SIG-M5 treated with dmso at 0.1 percent for 504 hours (cell line): ENCODE results near the gene SNX24.
A peak's percentile ranks its signal among the peaks of the same experiment; 100 is the strongest.

Source experiments
- DNase-seq: peaks from one replicate; lab custom pipeline; 2025; ENCODE audit not compliant: unreplicated experiment; lab: John Stamatoyannopoulos, UW

The SNX24 gene

DNA sequence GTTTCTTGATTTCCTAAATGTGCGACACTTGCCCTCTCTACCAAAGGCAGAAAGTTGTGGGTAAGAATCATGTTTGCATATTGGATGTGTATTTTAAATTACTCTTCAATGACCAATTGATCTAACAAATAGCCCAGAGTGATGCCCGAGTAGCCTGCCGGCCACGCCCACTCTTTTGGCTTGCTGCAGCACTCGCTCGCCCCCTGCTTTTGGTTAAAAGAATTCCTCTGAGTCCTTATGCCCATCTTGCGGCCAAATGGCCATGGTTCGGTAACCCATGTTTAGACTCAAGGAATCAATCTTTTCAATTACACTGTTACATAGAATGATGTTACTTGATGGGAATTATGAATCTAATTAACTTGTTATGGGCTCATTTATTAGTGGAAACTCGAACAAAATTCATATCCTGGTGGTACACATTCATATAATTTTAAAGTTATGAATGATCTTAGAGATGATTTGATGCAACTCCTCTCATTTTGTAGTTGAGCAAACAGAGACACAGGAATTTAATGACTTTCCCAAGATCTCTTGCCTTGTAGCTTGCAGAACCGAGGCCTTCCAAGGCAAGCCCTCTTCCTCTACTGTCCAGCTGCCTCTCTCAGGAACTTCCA lies 154.6 kb downstream of the SNX24 start:
- DNase-seq = peak; percentile 72

DNA sequence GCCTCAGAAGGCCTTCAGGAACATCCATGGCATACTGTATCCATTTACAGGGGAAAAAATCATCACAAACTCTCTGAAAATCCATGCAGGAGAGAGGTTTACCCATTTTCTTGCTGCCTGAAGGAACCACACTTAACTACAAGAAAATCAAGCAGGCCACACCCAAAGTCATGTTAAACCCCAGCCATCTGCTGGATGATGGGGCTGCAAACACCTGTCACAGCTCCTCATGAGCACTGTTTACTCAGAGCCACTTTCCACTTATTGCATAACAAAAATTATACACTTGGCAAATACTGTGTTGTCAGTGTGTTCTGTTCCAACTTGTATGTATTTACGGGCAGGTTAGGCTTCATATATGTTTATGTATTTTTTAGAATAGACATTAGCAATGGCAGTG lies 155.3 kb downstream of the SNX24 start:
- DNase-seq = no peak

DNA sequence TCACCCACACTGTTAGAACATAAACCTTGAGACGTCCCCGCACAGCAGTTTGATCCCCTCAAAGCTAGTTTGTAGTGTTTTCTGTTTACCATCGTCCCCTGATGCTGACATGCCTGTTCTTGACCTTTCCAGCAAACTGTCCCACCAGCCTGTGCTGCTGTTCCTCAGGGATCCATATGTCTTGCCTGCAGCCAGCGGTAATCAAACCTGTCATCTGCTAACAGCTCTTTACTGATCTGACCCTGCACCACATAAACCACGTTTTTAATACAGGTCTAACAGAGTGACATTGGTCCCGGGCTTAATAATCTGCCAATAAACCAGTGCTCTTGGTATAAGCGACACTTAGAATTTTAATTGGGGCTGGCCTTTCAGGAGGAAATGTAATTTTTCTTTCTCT lies 156.4 kb downstream of the SNX24 start:
- no peak for DNase-seq

DNA sequence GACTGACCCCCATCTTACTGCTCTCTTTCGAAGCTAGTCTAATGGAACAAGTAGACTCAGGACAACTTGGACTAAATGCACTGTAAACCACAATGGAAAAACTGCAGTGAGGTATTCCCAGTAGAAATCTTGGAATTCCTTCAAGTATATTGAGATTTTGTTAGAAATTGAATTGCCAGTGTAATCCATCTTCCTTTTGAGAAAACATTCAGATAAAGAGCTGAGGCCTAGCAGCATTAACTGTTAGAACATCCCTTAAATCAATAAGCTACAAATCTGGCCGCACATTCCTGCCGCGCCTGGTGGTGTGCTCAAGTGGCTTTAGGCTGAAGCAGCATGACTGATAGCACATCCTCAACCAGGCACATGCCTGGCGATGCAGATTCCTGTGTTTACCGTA lies 161.8 kb downstream of the SNX24 start:
- DNase-seq = no peak

DNA sequence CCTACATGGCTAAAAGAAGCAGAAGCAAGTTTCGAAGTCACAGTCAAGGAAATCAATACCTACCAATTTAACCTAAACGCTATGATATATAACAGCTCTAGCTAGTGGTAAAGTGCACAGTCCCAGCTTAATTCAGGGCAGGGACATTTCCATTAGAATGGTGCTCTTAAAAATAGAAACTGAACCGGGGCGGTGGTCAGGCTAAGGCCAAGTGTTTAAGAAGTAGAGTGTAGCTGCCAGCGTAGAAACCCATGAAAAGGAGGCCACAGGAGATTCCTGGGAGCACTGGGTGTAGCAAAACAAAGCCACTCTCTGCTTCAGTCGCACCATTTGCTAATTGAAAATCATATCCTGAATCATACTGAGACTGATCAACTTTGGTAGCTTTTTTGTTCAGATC lies 162.3 kb downstream of the SNX24 start:
- no peak for DNase-seq

DNA sequence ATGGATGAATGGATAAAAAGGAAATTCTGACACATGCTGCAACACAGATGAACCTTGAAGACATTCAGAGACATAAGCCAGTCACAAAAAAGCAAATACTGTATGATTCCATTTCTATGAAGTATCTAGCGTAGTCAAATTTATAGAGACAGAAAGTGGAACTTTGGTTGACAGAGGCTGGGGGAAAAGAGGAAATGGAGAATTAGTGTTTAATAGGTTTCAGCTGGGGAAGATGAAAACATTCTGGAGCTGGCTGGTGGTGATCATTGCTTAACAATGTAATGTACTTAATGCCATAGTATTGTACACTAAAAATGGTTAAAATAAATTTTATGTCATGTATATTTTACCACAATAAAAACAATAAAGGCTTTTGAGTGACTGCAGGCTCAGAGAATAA lies 166.9 kb downstream of the SNX24 start:
- DNase-seq = peak; percentile 32

DNA sequence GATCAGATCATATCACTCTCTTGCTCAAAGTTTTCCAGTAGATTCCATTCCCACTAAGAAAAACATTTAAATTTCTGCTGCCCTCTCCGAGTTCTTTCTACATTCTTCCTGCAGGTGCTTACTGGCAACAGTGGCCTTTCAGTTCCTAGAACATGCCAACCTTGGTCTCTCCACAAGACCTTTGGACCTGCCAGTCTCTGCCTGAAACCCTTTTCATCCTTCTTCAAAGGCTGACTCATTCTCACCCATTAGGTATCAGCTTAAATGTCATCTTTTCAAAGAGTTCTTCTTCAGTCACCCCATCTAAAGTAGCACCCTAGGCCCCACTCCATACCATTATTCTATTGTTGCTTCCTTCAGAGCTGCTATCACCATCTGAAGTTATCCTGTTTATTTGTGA lies 169.3 kb downstream of the SNX24 start:
- no peak for DNase-seq

DNA sequence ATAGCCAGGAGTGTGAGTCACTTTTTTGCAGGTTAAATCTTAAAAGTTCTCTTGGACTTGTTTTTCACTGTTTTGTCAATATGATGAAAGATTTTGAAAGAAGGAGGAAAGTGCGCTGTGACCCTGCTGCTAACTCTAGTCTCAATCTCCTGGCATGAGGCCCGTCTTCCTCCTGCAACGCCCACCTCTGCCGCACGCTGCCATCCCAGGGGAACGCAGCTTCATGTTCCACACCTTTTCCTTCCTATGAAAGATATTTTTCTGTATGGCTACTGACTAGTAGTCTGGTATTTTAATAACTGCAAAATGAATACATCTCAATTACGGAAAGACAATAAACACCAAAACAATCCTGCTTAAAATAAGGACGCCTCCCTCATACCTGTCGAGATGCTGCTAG lies 182.8 kb downstream of the SNX24 start:
- no peak for DNase-seq

DNA sequence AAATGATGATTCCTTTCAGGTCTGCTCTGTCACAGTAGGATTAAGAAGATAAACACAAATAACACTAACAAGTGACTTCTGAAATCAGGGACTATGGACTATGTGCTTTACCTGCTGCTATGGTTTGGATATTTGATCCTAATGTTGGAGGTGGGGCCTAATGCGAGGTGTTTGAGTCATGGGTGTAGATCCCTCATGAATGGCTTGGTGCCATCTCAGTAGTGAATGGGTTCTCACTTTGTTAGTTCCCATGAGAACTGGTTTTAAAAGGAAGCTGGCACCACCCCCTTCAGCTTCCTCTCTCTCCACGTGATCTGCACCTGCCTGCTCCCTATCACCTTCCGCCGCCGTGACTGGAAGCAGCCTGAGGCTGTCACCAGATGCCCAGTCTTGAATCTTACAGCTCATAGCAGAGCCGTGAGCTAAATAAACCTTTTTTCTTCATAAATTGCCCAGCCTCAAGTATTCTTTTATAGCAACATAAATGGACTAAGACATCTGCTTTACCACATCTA lies 187.8 kb downstream of the SNX24 start:
- no peak for DNase-seq

DNA sequence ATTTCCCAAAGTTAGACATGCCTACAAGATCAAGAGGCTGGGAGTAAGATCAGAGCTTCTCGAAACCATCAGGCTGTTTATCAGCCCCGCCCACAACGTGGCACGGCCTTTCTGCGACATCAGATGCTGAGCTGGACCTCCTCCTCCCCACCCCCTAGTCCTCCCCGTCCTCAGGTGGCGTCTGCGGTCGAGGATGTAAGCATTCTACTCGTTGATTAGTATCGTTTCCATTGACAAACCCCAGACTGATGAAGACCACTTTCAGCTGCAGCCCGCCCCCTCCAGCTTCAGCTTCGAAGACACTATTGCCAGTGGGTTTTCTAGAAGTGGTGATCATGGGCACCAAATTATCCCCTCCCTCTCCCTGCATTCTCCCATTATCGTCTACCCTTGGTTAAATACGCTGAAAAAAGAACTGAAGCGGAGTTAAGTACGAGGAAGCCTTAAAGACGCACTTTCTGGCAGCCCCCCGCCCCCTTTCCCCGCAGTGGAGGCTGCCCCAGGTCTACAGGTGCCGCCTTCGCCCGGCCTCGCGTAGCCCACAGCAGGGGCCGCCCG lies 190.0 kb downstream of the SNX24 start:
- peak; percentile 7 for DNase-seq

DNA sequence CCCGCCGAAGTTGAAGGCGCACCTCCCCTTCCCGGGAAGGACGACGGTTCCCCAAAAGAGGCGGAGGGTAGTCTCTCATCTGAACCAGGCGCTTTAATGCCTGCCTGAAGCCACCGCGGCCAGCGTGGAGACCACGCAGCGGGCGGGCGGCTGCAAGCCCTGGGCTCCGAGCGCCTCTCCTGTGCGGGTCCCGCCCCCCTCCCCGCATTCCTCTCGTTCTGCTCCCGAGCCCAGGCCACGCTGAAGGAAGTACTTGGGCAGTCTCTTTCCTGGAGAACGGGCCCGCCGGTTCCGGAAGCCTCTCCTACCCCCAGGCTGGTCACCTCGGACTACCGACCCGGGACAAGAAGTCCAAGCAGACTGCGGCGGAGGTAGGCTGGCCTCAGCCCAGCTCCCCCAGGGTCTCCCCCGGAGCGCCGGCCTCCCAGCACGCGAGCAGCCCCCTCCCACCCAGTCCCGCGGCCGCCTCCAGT lies 190.5 kb downstream of the SNX24 start:
- peak; percentile 38 for DNase-seq

DNA sequence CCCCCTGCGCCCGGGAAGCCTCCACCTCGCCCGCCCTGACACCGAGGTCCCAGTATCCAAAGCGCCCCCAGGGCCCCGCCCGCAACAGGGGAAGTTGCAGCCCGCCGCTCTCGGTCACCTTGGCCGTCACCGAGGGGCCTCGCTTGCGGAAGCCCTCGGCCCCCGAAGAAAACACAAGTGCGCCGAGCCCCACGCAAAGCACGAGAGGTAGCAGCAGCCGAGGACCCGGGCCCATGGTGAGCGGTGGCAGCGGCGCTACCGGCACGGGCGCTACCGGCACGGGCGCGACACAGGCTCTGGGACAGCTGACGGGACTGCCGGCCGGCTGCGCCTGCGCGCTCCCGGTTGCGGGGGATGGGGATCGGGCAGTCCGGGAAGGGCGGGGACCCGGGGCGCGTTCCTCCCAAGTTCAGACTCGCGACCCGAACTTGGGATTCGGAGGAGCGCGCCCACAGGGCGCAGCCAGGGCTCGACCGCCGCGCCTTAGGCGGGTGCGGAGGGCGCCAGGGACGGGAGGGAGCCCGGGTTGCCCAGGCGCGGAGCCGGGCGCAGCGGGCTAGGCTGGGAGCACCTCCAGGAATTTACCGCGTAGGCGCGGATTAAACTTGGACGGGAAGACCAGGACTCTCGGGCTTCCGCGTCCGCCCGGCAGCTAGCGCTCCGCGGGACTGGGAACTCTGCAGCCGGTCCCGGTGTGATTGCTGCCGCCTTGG lies 191.1 kb downstream of the SNX24 start, which contains the start of gene PPIC:
TSS of gene PPIC (minus strand) at position 335 of the 713 bp plus-strand sequence. CDS start at position 235, 100 bp downstream.
- DNase-seq = peak; percentile 57

DNA sequence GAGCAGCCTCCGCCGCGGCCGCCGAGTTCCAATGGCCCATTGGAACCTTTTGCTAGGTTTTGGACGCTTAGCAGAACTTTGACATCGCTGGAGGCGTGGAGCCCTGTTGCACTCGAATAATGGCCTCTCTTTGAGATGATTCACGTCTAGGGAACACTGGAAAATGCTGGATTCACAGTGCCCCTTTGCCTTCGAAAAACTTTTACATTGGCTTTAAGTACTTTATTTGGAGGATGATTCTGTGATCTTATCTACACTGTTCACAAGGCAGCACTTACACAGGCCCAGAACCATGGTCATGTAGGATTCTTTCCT lies 191.6 kb downstream of the SNX24 start:
- no peak for DNase-seq

DNA sequence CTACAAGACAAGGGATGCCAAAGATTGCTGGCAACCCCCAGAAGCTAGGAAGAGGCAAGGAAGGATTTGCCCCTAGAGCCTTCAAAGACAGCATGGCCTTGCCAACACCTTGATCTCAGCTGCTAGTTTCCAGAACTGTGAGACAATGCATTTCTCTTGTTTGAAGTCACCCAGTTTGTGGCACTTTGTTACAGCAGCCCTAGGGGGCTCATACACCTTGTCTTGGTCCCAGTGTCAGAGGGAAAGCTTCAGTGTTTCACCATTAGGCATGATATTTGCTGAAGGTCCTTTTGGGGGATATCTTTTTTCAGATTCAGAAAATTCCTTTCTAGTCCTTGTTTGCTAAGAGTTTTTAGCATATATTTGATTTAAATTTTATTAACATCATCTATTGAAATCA lies 194.3 kb downstream of the SNX24 start:
- no peak for DNase-seq

DNA sequence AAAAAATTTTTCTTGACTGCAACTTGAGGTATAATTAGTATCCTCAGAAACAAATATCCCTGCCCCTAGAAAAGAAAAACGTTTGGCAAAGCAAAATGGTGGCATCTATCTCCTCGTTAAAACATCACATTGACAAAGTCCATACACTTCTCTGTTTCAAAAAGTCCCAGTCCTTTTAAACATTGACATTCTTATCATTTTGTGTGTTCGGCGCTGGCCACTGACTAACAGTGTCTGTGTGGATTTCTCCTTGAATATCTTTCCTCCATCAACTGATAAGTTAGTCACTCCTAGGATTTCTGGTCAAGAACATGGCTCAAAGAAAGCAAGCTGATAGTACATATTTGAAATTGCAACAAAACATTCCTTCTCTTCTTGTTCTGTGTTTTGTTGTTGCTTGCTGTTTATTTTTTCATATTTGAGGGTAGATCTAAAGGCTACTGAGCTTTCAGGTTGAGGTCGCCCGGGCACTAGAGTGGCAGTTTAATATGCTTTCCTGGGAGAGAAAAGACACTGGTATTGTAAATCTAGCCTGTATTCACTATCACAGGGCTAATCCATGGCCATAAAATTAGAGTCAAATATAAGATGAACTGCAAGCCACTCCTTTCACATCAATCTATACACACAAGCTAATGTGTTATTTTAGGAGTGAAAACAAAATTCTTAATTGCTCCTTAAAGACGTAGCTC lies 199.7 kb downstream of the SNX24 start:
- DNase-seq = no peak

DNA sequence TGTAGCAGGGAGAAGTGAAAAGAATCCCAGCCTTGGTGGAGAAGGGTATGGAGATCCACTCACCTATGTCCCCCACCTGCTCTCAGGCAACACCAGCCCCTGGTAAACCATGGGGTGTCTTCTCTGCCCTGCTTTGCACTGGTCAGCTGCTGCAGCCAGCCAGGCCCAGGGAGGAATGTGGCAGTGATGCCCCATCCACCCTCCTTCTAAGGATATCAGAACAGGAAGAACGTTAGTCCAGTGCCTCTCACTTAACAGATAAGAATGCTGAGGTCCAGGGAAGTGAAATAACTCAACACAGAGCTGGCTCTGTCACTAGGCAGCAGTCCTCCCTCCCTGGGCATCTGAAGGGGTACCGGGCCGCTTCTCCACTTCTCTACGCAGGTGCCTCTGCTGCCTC lies 200.8 kb downstream of the SNX24 start:
- no peak for DNase-seq

DNA sequence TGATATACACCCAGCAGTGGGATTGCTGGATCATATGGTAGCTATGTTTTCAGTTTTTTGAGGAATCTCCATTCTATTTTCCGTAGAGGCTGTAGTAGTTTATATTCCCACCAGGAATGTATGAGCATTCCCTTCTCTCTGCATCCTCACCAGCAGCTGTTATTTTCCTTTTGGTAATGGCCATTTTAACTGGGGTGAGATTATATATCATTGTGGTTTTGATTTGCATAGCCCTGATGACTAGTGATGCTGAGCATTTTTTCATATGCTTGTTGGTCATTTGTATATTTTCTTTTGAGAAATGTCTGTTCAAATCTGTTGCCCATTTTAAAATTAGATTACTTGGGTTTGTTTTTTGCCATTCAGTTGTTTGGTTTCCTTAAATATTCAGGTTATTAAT lies 202.3 kb downstream of the SNX24 start:
- no peak for DNase-seq

DNA sequence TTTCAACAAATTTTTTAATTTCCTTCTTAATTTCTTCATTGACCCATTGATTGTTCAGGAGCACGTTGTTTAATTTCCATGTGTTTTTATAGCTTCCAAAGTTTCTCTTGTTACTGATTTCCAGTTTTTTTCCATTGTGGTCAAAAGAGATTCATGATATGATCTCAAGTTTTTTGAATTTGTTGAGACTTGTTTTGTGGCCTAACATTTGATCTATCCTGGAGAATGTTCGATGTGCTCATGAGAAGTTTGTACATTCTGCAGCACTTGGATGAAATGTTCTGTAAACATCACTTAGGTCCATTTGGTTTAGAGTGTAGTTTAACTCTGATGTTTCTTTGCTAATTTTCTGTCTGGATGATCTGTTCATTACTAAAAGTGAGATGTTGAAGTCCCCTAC lies 205.8 kb downstream of the SNX24 start:
- DNase-seq = no peak
